ENCODE data around the gene SH3BP4. TPM values are rescaled to one million over a fixed set of nuclear protein-coding genes. Genes with fewer than 3 reads are reported as not detected.

Gene SH3BP4
- total RNA-seq, 4 donors from 2014 or later: 16.5 to 32.8 (median 26.4) TPM

DNA sequence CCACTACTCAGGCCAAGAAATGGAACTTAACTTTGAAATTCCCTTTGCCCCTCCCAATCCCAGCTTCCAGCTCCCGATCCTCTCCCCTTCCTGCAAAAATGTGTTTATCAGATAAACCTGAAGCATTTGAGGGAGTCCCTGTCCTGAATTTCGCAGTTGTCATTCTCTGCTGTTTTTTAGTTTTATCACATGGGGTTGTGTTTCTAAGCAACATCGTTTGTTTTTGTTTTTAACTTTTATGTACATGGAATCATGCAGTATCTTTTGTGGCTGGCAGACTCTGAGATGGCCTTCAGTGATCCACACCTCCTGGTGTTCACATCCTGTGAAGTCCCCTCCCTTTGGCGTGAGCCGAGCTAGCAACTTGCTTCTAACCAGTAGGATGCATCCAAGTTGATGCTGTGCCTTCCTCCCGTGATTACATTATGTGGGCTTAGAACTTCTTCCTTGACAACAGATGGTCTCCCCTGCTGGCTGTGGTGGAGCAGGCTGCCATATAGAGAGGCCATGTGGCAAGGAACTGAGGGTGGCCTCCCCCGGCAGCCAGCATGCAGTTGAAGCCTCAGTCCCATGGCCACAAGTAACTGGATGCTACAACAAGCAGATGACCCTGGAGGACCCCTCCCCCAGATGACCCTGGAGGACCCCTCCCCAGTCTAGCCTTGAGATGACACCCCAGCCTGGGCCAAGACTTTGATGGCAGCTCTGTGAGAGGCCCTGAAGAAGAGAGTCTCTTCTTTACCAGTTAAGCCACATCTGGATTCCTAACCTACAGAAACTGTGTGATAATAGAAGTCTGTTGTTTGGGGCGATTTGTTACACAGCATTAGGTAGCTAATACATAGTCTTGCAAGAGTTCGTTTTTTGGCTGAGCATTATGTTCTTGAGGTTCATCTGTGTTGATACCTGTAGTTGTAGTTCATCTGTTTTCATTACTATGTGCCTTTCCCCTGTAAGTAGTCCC, 27.7 kb downstream of the SH3BP4 start:
- Histone ChIP-seq H3K9me3 (no peaks in the 10 kb centered on the region), H3K27ac (peak overlapping the region in 2 of 4 donors; percentile 31 to 60), H3K4me3 (no peak overlapping the region), H3K27me3 (no peaks in the 10 kb centered on the region), H3K36me3 (no peaks in the 10 kb centered on the region), H3K4me1 (peaks cover 0 to 82% (median 2%) of the 10 kb centered on the region in 4 donors)
- no peak for TF ChIP-seq POLR2A (IDR thresholded peaks at IDR 0.05)
- TF ChIP-seq, protein P1, sequence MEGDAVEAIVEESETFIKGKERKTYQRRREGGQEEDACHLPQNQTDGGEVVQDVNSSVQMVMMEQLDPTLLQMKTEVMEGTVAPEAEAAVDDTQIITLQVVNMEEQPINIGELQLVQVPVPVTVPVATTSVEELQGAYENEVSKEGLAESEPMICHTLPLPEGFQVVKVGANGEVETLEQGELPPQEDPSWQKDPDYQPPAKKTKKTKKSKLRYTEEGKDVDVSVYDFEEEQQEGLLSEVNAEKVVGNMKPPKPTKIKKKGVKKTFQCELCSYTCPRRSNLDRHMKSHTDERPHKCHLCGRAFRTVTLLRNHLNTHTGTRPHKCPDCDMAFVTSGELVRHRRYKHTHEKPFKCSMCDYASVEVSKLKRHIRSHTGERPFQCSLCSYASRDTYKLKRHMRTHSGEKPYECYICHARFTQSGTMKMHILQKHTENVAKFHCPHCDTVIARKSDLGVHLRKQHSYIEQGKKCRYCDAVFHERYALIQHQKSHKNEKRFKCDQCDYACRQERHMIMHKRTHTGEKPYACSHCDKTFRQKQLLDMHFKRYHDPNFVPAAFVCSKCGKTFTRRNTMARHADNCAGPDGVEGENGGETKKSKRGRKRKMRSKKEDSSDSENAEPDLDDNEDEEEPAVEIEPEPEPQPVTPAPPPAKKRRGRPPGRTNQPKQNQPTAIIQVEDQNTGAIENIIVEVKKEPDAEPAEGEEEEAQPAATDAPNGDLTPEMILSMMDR (IDR thresholded peaks at IDR 0.05): no peak
- DNase-seq: no peak

DNA sequence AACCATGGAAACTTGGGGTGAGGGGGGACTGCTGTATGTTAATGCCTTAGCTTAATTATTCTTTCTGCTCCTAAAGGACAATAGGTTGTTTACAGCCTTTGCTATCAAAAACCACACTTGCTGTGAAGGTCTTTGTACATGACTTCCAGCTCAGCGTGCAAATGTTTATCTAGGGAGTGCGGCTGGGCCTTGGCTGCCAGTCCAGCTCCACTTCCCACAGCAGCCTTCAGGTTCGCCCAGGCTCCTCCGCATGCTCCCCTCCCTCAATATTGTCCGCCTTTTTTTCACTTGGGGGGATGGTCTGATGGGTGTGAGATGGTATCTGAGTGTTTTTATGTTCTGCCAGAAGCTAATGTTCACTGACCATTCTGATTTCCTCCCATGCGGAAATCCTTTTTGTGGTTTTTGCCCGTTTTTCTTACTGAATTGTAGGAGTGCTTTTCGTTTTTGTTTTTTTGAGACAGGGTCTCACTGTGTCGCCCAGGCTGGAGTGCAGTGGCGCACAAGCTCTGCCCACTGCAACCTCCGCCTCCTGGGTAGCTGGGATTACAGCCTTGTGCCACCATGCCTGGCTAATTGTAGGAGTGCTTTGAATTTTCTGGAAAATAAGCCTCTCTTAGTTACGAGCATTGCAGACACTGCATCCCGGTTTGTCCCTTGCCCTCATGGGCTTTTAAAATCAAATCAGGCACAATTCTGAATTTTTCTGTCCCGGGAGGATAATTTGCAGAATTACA, 28.8 kb downstream of the SH3BP4 start:
- Histone ChIP-seq H3K27me3 (no peaks in the 10 kb centered on the region), H3K4me1 (peaks cover 0 to 80% (median 2%) of the 10 kb centered on the region in 4 donors), H3K27ac (peak overlapping the region in 3 of 4 donors; percentile 3 to 81 (median 60)), H3K9me3 (no peaks in the 10 kb centered on the region), H3K4me3 (peak overlapping the region in 1 of 4 donors; percentile 2), H3K36me3 (no peaks in the 10 kb centered on the region)
- DNase-seq: no peak
- TF ChIP-seq, protein P1 (IDR thresholded peaks at IDR 0.05): peak in 1 of 6 experiments; percentile 6
- TF ChIP-seq POLR2A (IDR thresholded peaks at IDR 0.05): no peak

DNA sequence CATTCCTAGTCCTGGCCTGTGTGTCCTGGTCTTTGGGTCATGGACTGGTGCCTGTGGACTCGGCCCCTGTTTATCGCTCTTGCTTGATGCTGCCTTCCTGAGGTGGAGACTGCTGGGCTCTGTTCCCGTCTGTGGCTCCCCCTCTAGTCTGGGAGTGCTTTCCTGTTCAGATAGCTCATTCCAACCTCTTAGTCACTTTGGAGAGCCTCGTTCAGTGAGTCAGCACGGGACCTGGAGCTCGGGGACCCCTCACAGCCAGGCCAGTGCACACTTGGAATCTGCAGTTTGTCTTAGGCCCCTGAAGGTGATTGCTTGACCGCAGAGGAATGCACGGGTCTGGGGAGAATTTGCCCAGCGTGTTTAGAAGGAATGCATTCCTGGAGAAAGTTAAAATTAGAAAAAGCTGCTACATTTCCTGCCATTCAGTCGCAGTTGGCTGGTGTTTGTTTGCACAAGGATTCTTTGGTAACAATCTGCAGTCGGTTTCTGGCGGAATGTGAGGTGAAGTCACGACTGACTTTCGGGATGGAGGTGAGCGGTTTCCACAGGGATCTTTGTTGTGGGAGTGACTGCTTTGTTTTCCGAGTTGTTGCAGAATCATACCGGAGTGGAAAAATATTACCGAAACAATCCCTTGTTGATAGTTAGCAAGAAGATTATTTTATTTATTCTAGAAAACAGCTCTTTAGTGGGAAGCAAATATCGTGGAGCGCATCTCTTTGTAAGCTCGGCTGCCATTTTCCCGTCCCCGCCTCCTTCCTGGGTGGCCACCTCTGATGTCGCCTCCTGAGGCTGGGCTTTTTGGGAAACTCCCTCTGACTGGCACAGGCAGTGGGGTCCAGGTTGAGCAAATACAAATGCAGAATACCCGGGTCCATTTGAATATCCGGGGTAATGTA, 29.6 kb downstream of the SH3BP4 start:
- peak in 1 of 3 donors; percentile 66 for DNase-seq
- Histone ChIP-seq H3K36me3 (no peaks in the 10 kb centered on the region), H3K27ac (peak overlapping the region in 3 of 4 donors; percentile 46 to 81 (median 60)), H3K9me3 (no peaks in the 10 kb centered on the region), H3K27me3 (no peaks in the 10 kb centered on the region), H3K4me3 (peak overlapping the region in 2 of 4 donors; percentile 9 to 32), H3K4me1 (peaks cover 0 to 85% (median 2%) of the 10 kb centered on the region in 4 donors)
- TF ChIP-seq, protein P1 (IDR thresholded peaks at IDR 0.05): no peak
- TF ChIP-seq POLR2A (IDR thresholded peaks at IDR 0.05): no peak

DNA sequence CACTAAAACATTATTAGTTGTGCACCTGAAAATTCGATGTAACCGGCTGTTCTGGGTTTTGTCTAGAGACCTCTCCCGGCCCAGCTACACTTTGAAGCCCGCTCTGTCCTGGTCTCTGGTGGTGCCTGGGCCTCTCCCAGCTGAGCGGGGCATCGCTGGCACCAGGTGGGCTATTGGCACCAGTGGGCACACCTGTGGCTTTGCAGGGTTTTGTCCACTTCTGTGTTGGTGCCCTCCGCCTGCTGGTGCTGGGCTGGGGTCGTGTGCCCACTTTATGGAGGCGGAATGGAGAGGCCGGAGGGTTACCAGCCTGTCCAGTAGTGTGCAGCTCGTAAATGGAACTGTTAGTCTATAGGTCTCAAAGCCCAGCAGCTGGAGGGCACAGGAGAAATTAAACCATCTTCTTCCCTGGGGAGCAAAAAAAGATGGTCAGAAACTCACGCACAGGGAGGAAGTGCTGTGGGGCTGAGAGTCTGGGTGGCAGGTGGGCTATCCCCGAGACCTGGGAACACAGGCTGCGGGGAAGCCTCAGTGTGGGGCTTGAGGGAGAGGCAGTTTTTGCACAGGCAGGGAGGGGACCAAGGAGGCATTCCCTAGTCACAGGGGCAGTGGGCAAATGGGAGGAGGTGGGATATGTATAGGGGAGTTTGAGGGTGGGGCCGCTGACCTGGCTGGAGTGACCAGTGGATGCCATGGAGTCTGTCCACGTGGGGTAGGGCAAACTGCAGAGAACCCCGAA, 30.4 kb downstream of the SH3BP4 start:
- no peaks in the 10 kb centered on the region for H3K27me3 ChIP-seq
- H3K36me3 ChIP-seq: no peaks in the 10 kb centered on the region
- H3K4me3 ChIP-seq: peak overlapping the region in 2 of 4 donors; percentile 9 to 32
- H3K4me1 ChIP-seq: peaks cover 0 to 85% (median 2%) of the 10 kb centered on the region in 4 donors
- TF ChIP-seq, protein P1 (IDR thresholded peaks at IDR 0.05): no peak
- TF ChIP-seq POLR2A (IDR thresholded peaks at IDR 0.05): no peak
- no peaks in the 10 kb centered on the region for H3K9me3 ChIP-seq
- no peak for DNase-seq
- H3K27ac ChIP-seq: peak overlapping the region in 3 of 4 donors; percentile 46 to 81 (median 60)

Measured in Peyer's patch (tissue), 4 donors.